IPS-18c (cell line): ENCODE data around the gene ALOX5.

Source experiments
- H3K4me3 ChIP-seq: 2 replicates; pipeline ENCODE4 v1.7.0; 2013; ENCODE audit warnings: low read depth, mild to moderate bottlenecking, low read length, moderate library complexity; ENCODE audit not compliant: insufficient read depth
- H3K9me3 ChIP-seq: one replicate; pipeline ENCODE4 v1.6.1; 2013; ENCODE audit warnings: mild to moderate bottlenecking, low read length, moderate library complexity; ENCODE audit not compliant: control insufficient read depth, insufficient read depth

The ALOX5 gene

GRCh38 chr10:45371560-45371959 lies 2.5 kb upstream of the ALOX5 start:
- no peaks in the 10 kb centered on the region for H3K9me3 ChIP-seq
- no peak overlapping the region for H3K4me3 ChIP-seq

DNA sequence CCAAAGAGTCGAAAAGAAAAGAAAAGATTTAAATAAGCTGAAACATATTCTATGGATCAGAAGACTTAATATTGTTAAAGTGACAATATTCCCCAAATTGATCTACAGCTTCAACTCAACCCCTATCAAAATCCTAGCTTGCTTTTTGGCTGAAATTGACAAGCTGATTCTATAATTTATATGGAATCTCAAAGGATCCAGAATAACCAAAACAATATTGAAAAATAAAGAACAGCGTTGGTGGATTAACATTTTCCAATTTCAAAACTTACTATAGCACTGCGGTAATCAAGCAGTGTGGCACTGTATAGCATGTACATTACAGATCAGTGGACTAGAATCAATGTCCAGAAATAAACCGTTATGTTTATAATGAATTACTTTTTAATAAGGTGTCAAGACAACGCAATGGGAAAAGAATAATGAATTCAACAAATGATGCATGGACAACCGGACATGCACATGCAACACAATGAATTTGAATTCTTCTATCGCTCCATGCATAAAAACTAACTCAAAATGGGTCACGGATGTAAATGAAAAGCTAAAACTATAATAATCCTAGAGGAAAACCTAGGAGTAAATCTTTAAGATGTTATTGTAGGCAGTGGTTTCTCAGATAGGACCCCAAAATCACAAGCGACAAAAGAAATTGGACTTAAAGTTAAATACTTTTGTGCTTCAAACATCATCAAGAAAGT lies 1.6 kb upstream of the ALOX5 start:
- H3K9me3 ChIP-seq: no peaks in the 10 kb centered on the region
- H3K4me3 ChIP-seq: no peak overlapping the region

GRCh38 chr10:45373003-45373575 lies 927 bp upstream of the ALOX5 start:
- Histone ChIP-seq H3K4me3 (peak overlapping the region; percentile 58), H3K9me3 (no peaks in the 10 kb centered on the region)

DNA sequence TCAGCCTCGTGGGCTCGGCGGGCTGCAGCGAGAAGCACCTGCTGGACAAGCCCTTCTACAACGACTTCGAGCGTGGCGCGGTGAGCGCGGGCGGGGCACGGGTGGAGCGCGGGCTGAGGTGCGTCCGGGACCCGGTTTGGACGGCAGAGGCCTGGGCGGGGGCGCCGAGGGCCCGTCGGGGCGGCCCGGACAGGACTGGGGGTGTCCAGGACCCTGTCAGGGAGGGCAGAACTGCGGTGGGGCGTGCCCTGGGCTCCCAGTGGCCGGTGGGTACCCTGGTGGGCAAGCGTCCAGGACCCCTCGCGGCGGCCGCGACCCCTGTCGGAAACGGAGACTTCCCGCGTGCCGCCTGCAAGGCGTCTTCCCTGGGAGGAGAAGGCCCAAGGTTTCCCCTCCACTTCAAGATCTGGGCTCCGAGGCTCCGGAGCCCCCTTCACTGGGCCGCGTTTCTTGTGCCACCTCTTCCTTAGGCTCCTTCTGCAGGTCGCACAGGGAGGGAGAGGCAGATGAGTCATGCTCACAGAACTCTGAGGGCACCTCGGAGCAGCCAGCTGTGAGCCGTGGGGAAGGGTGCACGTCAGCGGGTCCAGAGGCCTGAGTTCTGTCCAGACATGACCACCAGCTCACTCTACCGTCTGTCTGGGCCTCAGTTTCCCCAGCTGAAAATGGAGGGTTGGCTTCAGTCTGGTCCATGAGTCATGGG lies 485 bp downstream of the ALOX5 start:
- Histone ChIP-seq H3K4me3 (peak overlapping the region; percentile 61), H3K9me3 (no peaks in the 10 kb centered on the region)

DNA sequence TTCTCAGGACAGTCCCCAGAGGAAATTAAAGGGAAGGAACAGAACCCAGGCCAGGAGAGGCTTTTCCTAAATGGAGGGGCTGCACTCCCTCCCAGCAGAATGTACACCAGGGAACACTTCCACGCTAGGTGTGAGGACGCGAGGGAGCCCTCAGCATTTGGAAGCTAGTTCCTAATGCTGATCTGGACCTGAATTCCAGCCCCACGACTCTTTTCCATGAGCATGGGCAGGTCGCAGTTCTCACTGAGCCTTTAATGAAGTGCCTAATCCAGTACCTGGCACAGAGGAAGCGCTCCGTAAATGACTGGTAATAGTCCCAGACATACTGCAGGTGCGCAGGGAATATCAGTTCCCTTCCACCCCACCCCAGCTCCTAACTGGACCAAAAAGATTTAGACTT lies 1.1 kb downstream of the ALOX5 start:
- H3K9me3 ChIP-seq: no peaks in the 10 kb centered on the region
- no peak overlapping the region for H3K4me3 ChIP-seq

DNA sequence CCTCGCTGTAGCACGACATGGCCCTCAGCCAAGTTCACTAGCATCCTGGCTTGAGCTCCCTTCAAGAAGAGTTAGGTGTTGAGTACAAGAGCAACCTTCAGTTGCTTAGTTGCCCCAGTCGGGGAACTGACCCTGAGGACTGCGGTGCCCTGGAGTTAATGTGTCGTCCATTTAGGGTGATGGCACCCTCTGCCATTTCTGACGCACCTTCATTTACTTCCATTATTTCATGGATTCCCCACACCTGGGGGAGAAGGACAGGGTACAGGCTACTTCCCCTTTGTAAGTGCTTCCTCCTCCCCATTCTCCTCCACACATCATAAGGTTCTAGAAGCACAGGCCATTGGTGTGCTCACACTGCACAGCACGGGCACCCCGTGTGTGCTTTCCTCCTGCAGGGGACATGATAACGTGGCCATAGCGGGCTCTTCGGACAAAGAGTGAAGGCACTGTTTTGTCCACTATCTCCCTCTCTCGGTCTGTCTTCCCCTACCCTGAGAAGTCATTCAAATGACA lies 1.8 kb downstream of the ALOX5 start:
- H3K9me3 ChIP-seq: no peaks in the 10 kb centered on the region
- no peak overlapping the region for H3K4me3 ChIP-seq

DNA sequence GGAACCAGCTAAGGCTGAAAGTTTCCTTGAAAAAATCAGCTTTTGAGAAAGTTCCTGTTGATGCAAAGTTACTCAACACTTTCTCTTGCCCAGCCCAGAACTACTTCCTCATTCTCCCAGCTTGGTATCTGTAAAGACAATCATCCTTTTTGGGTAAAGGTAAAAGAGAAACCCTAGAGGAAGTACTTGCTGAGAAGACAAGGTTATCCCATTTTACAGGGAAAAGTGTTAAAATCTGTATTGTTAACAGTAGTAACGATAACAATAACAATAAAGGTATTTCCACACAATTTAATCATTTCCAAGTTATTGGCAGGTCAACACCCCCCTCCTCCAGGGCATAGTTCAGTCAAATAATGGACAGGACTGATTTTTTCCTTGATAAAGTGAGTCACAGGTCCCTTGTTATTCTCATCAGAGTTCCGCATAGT lies 2.4 kb downstream of the ALOX5 start:
- H3K4me3 ChIP-seq: no peak overlapping the region
- no peaks in the 10 kb centered on the region for H3K9me3 ChIP-seq

GRCh38 chr10:45377321-45377720 lies 3.3 kb downstream of the ALOX5 start:
- Histone ChIP-seq H3K4me3 (no peak overlapping the region), H3K9me3 (no peaks in the 10 kb centered on the region)

- H3K9me3 ChIP-seq: no peaks in the 10 kb centered on the region
- no peak overlapping the region for H3K4me3 ChIP-seq
Measured at GRCh38 chr10:45377858-45378257, 3.8 kb downstream of the ALOX5 start.

DNA sequence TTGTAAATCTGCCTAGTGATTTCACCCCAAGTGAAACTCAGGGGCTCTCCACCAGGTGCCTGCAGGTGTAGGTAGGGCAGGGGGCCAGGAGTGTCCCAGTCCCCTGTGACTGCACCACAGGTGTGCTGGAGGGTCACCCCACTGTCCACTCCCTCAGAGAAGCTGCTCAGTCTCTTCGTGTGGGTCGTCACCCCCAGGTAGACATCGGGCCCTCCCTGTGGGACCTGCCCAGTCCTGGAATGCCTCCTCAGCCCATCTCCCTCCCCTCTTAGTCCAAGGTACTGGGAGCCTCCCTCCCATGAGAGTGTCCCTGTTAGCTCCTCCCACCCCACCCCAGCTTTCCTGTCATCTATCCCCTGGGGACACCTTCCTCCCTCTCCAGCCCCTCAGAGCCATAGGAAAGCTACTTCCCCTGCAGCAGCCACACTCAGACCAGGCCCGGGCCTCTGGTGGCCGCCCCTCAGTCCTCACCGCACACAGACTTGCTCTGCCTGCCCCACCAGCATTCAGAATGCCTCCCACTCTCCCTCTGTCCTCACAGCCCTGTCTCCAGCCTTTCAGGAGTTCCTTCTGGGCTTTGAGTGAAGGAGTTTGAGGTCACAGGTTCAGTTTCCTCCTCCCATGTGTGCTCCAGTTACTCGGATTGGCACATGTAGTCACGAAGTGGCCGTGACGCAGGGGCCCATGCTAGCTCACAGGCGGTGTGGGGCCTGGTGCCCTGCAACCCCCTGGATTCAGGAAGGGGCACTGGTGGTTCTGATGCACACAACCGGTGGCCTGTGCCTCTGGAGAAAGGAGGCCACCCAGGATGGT lies 5.1 kb downstream of the ALOX5 start:
- no peaks in the 10 kb centered on the region for H3K9me3 ChIP-seq
- H3K4me3 ChIP-seq: no peak overlapping the region

DNA sequence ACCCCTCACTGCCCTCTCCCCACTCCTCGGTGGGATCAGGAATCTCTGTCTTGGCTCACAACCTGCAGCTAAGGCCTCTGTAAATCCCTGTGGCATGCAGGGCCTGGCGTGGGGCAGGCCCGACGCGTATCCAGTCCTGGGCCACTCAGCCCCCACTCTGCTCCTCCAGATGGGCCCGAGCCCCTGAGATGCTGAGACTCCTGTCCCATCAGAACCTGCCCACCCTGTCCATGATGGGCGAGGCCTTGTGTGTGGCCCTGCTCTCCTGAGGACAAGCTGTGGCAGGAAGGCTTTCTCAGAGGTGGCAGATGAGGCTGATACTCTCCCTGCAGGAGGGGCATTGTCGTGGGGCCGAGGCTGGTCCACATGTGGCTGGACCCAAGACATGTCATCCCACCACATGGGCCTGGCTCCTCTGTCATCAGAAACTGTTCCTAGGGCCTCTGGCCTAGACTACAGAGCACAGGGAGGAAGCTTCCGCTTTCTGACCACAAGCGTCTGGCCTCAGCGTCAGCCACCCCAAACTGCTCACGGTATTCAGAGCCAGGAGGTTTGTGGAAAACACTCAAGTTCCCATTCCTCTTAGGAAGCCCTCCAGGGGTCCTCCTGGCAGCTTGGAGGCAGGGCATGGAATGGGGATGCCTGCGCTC lies 6.0 kb downstream of the ALOX5 start:
- Histone ChIP-seq H3K9me3 (no peaks in the 10 kb centered on the region), H3K4me3 (no peak overlapping the region)

DNA sequence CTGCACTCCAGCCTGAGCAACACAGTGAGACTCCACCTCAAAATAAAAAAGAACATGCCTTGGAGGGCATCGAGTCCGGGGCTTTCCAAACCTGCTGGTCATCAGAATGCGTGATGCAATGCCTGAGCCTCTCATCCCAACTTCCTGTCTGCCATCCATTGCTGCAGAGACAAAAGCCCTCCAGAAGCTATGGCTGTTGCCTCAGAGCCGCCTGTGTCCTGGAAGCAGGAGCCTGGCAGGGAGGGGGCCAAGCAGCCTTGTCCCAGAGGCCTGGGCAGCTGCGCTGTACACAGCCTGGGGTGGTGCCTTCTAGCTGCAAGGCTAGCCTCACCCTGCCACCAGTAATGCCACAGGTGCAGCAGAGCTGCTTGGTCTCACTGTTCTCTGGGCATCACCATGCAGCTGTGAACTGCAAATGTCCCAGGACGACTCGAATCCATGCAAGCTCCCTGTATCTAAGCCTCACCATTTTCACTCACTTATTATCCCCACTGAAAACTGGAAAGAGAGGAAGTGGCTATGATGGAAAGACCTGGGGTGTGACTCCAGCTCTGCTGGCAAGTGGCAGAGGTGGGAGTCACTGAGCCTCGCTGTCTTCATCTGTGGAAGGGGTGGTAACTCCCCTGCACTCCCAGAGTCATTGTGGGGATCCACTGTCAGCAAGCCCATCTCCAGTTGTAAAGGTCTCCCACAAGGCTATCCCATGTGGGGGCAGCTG lies 7.0 kb downstream of the ALOX5 start:
- H3K9me3 ChIP-seq: no peaks in the 10 kb centered on the region
- no peak overlapping the region for H3K4me3 ChIP-seq

DNA sequence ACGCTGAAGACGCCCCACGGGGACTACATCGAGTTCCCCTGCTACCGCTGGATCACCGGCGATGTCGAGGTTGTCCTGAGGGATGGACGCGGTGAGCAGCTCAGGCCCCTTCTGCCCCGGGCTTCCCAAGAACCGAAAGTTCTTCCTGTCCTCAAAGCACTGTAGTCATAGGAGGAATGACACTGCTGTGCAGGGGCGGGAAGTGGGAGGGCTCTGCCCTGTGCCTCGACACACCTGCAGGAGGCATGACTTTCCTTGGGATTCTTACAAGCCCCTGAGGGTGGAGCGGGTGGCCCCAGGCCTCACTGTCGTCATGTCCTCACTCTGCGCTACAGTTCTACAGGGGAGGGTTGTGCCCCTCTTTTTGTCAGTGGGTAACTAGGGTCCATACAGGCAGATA lies 8.6 kb downstream of the ALOX5 start:
- no peak overlapping the region for H3K4me3 ChIP-seq
- H3K9me3 ChIP-seq: peaks cover 2% of the 10 kb centered on the region

- H3K9me3 ChIP-seq: peaks cover 3% of the 10 kb centered on the region
- H3K4me3 ChIP-seq: no peak overlapping the region
Measured at GRCh38 chr10:45383682-45384330, 9.8 kb downstream of the ALOX5 start.

DNA sequence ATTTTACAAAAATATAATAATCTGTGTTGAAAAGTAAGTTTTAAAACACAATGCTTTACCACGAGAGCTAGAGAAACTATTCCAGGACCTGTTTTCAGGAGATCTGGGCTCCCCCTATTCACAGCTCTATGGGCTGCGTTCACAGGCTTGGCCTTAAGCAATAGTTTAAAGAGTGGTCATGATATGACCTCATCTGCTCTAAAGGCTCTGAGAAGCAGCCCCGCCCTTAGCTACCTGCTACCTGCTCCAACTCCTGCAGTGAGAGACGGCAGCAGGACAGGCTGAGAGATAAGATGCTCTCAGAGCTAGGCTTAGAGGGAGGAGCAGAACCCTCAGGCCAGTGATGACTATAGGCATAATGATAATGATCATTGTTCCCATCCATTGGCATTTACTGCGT lies 12.6 kb downstream of the ALOX5 start:
- peaks cover 3% of the 10 kb centered on the region for H3K9me3 ChIP-seq
- H3K4me3 ChIP-seq: no peak overlapping the region
